Erythroblast (primary cell): ENCODE measurements around the gene CRBN.

Experiments
- GATA1 ChIP-seq: IDR thresholded peaks from 2 replicates; pipeline ENCODE4 v1.6.1; 2011; ENCODE audit warnings: low read depth, mild to moderate bottlenecking, control low read depth, low read length, moderate library complexity
- POLR2A ChIP-seq: IDR thresholded peaks from 2 replicates; pipeline ENCODE4 v1.6.1; 2011; ENCODE audit warnings: mild to moderate bottlenecking, low read length

GRCh38 chr3:3113042-3113709 is 66.3 kb downstream of the CRBN start:
- TF ChIP-seq POLR2A (no peak), GATA1 (no peak)
